GM18517 (cell line): Measurements from ENCODE around the gene GRID1.

Source experiments
- ATAC-seq: cut with Tn5 transposase; IDR thresholded peaks from one replicate; pipeline ENCODE4 v1.9.1; 2021; ENCODE audit warnings: mild to moderate bottlenecking, moderate library complexity; ENCODE audit not compliant: unreplicated experiment

GRID1 gene

GRCh38 chr10:86155054-86155921, 211.3 kb downstream of the GRID1 start:
- no peak for ATAC-seq

GRCh38 chr10:86153751-86154150, 212.8 kb downstream of the GRID1 start:
- ATAC-seq, result no peak

- no peak for ATAC-seq
Measured at GRCh38 chr10:86152911-86153310, 213.7 kb downstream of the GRID1 start.

- no peak for ATAC-seq
Measured at GRCh38 chr10:86152354-86152753, 214.2 kb downstream of the GRID1 start.

- ATAC-seq, result no peak
Measured at GRCh38 chr10:86151613-86152012, 215.0 kb downstream of the GRID1 start.

- no peak for ATAC-seq
Measured at GRCh38 chr10:86149257-86149656, 217.3 kb downstream of the GRID1 start.

GRCh38 chr10:86148117-86148516, 218.5 kb downstream of the GRID1 start:
- ATAC-seq, result no peak

GRCh38 chr10:86144301-86144700, 222.3 kb downstream of the GRID1 start:
- ATAC-seq, result no peak

GRCh38 chr10:86141896-86142295, 224.7 kb downstream of the GRID1 start:
- no peak for ATAC-seq

- ATAC-seq, result no peak
Measured at GRCh38 chr10:86139066-86139657, 227.4 kb downstream of the GRID1 start.

- no peak for ATAC-seq
Measured at GRCh38 chr10:86138551-86139065, 228.0 kb downstream of the GRID1 start.

GRCh38 chr10:86137561-86137960, 229.0 kb downstream of the GRID1 start:
- no peak for ATAC-seq

- no peak for ATAC-seq
Measured at GRCh38 chr10:86136934-86137333, 229.7 kb downstream of the GRID1 start.

- ATAC-seq, result no peak
Measured at GRCh38 chr10:86135191-86135590, 231.4 kb downstream of the GRID1 start.

GRCh38 chr10:86130737-86131475, 235.7 kb downstream of the GRID1 start:
- no peak for ATAC-seq

GRCh38 chr10:86130041-86130440, 236.6 kb downstream of the GRID1 start:
- no peak for ATAC-seq

- no peak for ATAC-seq
Measured at GRCh38 chr10:86128360-86128759, 238.2 kb downstream of the GRID1 start.

GRCh38 chr10:86127274-86127819, 239.2 kb downstream of the GRID1 start:
- ATAC-seq, result no peak

GRCh38 chr10:86124734-86125133, 241.9 kb downstream of the GRID1 start:
- no peak for ATAC-seq

- no peak for ATAC-seq
Measured at GRCh38 chr10:86123715-86124114, 242.9 kb downstream of the GRID1 start.

GRCh38 chr10:86123304-86123703, 243.3 kb downstream of the GRID1 start:
- ATAC-seq, result no peak
